Stimulated activated CD8-positive, alpha-beta memory T cell treated with anti-CD3 and anti-CD28 coated beads, Interleukin-7, amount 100 ng/mL, for 24 hours (primary cell): ENCODE measurements around the gene MAGEB3.

Experiments used
- DNase-seq: peaks from one replicate; pipeline ENCODE4 v3.0.0-alpha.2; 2020; ENCODE audit warnings: low read depth

MAGEB3 gene

GRCh38 chrX:30280428-30280827 lies 50.0 kb downstream of the MAGEB3 start:
- DNase-seq = no peak

- no peak for DNase-seq
These were observed 52.1 kb downstream of the MAGEB3 start for GRCh38 chrX:30282527-30282926.

- no peak for DNase-seq
These were observed 53.2 kb downstream of the MAGEB3 start for GRCh38 chrX:30283456-30284200.
